Activated B cell treated with CpG ODN at 0.5 μM for 24 hours (primary cell): Measurements from ENCODE around the gene WDR37. TPM values are rescaled to one million over a fixed set of nuclear protein-coding genes. Genes with fewer than 3 reads are reported as not detected.

Experiments used
- ATAC-seq: fragments of 200-7000 bp; cut with Tn5 transposase; one replicate; pipeline ENCODE4 v1.10.0; 2021; ENCODE audit warnings: low read depth, mild to moderate bottlenecking, moderate library complexity
- CTCF ChIA-PET: fragments of 350-600 bp; sonication (Branson Sonifier 250); formaldehyde crosslinking; loops from one replicate; lab custom pipeline; 2021; ENCODE audit warnings: antibody characterized with exemption; lab: Charles Lee
- POLR2A ChIA-PET: fragments of 350-600 bp; sonication (Branson Sonifier 250); formaldehyde crosslinking; loops from one replicate; lab custom pipeline; 2021; ENCODE audit warnings: antibody characterized with exemption; lab: Charles Lee
- DNase-seq: peaks from one replicate; pipeline ENCODE4 v3.0.0; 2022
- H3K27ac Mint-ChIP-seq: one replicate; pipeline ENCODE4 v1.8.0; 2020; ENCODE audit warnings: mixed read lengths
- H3K27me3 Mint-ChIP-seq: one replicate; pipeline ENCODE4 v1.8.0; 2021; ENCODE audit warnings: mixed read lengths
- H3K36me3 Mint-ChIP-seq: one replicate; pipeline ENCODE4 v1.8.0; 2021; ENCODE audit warnings: low read depth, mixed read lengths
- H3K4me1 Mint-ChIP-seq: one replicate; pipeline ENCODE4 v1.8.0; 2021; ENCODE audit warnings: mixed read lengths
- H3K4me3 Mint-ChIP-seq: one replicate; pipeline ENCODE4 v1.8.0; 2020; ENCODE audit warnings: mild to moderate bottlenecking, mixed read lengths
- H3K9me3 Mint-ChIP-seq: one replicate; pipeline ENCODE4 v1.8.0; 2020; ENCODE audit warnings: mixed read lengths
- intact Hi-C: fragments of 100-400 bp; cut with micrococcal nuclease; formaldehyde crosslinking; loops from one replicate; pipeline ENCODE4 v1.15.1; 2024
- total RNA-seq: library from RNA; stranded (reverse); gene quantifications from 2 replicates; pipeline ENCODE4 v1.2.3, GENCODE V29; 2022
- TF ChIP-seq, protein P1 (sequence below): fragments of 200-600 bp; IDR thresholded peaks from one replicate; pipeline ENCODE4 v1.8.0; 2022; ENCODE audit warnings: antibody characterized with exemption, mild to moderate bottlenecking

Gene WDR37
- total RNA-seq, 1 donor from 2014 or later: 20.0 TPM

DNA sequence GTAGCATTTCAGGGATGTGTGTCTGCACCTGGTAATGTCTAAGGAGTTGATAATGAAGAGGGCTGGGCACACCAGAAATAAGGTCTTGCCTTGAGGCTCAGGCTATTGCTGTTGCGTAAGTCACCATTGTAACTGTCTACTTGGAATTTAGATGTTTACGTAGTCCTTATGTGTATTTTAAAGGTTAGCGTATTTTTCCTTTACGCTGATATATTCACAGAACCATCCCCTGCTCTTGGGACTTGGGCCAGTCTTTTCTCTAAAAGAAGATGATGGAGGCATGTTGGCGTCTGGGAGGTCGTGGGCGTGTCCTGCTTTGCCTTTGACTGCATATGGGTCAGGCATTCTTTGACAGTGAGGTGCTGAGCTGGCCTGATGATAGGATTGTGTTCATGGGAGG is 14.7 kb downstream of the WDR37 start:
- POLR2A ChIA-PET: interaction anchor here (0.7 kb wide), 1 partner anchor 716 kb away, joined by 6 read pairs; no protein-coding TSS in a partner anchor

DNA sequence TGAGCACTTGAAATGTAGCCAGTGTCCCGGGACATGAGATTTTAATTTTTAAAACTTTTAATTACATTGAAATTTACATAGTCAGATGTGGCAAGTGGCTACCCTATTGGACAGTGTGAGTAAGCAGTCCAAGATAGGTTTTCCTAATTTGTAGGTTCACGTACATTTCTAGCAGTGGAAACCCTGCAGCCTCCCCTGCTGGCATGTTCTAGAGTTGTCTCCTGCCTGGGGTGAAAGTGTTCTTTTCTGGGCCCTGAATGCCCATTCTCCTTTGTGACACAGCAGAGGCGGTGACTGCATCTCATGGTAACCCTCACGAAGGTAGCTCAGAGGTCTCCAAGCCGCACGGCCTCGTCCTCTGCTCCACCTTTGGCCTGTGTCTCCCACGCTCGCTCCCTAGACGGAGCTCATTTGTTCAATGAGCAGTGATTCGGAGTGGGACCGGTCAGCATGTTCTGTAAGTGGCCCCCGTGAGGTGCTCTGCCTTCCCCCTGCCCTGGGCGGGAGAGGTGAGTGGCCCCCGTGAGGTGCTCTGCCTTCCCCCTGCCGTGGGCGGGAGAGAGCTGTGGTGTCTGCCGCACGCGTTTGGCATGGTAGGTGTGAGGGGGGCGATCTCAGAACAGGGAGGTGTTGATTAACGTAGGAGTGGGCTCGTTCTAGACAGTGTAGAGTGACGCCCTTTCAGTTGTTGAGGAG is 18.0 kb downstream of the WDR37 start:
- peaks cover 41% of the 10 kb centered on the region for H3K36me3 Mint-ChIP-seq
- H3K9me3 Mint-ChIP-seq: no peaks in the 10 kb centered on the region
- ChIA-PET CTCF (no interaction called here), POLR2A (no interaction called here)
- TF ChIP-seq, protein P1, sequence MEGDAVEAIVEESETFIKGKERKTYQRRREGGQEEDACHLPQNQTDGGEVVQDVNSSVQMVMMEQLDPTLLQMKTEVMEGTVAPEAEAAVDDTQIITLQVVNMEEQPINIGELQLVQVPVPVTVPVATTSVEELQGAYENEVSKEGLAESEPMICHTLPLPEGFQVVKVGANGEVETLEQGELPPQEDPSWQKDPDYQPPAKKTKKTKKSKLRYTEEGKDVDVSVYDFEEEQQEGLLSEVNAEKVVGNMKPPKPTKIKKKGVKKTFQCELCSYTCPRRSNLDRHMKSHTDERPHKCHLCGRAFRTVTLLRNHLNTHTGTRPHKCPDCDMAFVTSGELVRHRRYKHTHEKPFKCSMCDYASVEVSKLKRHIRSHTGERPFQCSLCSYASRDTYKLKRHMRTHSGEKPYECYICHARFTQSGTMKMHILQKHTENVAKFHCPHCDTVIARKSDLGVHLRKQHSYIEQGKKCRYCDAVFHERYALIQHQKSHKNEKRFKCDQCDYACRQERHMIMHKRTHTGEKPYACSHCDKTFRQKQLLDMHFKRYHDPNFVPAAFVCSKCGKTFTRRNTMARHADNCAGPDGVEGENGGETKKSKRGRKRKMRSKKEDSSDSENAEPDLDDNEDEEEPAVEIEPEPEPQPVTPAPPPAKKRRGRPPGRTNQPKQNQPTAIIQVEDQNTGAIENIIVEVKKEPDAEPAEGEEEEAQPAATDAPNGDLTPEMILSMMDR: no peak
- H3K4me1 Mint-ChIP-seq: peaks cover 2% of the 10 kb centered on the region
- no peak overlapping the region for H3K27ac Mint-ChIP-seq
- ATAC-seq: no peak
- no peak for DNase-seq
- H3K4me3 Mint-ChIP-seq: no peak overlapping the region
- no peaks in the 10 kb centered on the region for H3K27me3 Mint-ChIP-seq
- intact Hi-C loops: no loop called here

More for the DNA sequence above, 14.7 kb downstream of the WDR37 start:
- H3K27ac Mint-ChIP-seq: no peak overlapping the region
- CTCF ChIA-PET: no interaction called here
- no peak overlapping the region for H3K4me3 Mint-ChIP-seq
- TF ChIP-seq, protein P1: no peak
- no peaks in the 10 kb centered on the region for H3K27me3 Mint-ChIP-seq
- no peak for ATAC-seq
- intact Hi-C loops: no loop called here
- H3K9me3 Mint-ChIP-seq: no peaks in the 10 kb centered on the region
- DNase-seq: no peak
- peaks cover 24% of the 10 kb centered on the region for H3K36me3 Mint-ChIP-seq
- H3K4me1 Mint-ChIP-seq: peaks cover 10% of the 10 kb centered on the region

DNA sequence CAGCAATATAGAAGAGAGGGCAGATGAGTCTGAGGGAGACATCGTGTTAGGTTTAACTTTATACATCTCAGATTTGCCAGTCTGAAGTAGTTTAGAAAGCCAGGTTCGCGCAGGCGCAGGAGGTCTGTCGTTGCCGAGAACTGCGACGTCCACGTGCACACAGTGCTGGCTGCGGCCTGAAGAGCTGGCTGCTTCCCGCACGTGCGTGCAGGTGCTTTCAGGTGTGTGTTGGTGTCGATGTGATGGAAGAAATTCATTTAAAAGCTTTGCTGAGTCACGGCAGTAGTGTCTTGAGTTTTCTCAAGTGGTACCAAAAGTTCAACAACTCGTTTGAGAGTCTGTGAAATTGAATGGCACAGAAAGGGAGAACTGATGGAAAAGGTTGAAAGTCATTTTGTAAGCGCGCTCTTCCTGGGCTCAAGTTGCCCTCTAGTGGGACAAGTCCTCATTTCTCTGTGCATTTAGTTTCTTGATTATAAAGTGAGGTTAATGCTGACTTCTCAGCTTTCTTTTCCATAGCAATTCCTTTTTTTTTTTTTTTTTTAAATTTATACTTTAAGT is 18.6 kb downstream of the WDR37 start:
- intact Hi-C loops: no loop called here
- Mint-ChIP-seq H3K27ac (no peak overlapping the region), H3K36me3 (peaks cover 47% of the 10 kb centered on the region), H3K4me1 (peaks cover 2% of the 10 kb centered on the region), H3K9me3 (no peaks in the 10 kb centered on the region), H3K4me3 (no peak overlapping the region), H3K27me3 (no peaks in the 10 kb centered on the region)
- TF ChIP-seq, protein P1: no peak
- ChIA-PET CTCF (no interaction called here), POLR2A (no interaction called here)
- ATAC-seq: no peak
- DNase-seq: no peak

DNA sequence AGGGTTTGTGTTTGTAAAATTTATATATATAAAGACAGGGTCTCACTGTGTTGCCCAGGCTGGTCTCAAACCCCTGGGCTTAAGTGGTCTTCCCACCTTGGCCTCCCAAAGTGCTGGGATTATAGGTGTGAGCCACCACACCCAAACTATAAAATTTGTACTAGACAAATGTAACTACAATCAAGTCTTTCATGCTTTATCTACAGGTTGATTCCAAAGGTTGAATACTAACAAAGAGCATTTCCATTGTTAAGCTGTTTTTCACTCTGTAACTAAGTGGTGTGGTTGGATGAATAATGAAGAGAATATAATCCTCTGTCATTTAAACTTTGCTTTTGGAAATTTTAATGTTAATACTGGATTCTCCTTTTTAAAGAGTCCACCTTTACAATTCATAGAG is 22.5 kb downstream of the WDR37 start:
- CTCF ChIA-PET: no interaction called here

DNA sequence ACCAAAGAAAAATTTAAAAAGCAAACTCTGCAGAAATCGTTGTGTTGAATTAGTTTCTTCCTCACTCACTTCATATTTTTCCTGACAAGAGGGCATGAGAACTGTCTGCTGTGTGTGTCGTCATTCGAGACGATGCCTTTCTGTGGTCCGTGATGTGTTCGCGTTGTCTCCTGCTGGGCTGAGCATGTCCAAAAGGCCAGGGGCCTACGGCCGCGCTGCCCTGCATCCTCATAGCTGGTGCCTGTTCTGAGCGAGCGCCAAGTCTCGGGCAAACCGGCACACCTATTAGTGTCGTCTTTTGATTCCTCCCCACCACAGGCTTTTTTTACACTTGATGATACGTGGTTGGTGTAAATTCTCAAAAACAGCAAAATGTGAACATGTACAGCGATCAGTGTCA is 27.4 kb downstream of the WDR37 start:
- POLR2A ChIA-PET: no interaction called here
- CTCF ChIA-PET: no interaction called here
- Mint-ChIP-seq H3K4me3 (no peak overlapping the region), H3K9me3 (no peaks in the 10 kb centered on the region), H3K36me3 (peaks cover 93% of the 10 kb centered on the region), H3K27me3 (no peaks in the 10 kb centered on the region), H3K4me1 (no peaks in the 10 kb centered on the region), H3K27ac (no peak overlapping the region)
- no peak for ATAC-seq
- intact Hi-C loops: no loop called here
- TF ChIP-seq, protein P1: no peak
- no peak for DNase-seq

More for the DNA sequence above, 22.5 kb downstream of the WDR37 start:
- TF ChIP-seq, protein P1: no peak
- Mint-ChIP-seq H3K27ac (no peak overlapping the region), H3K9me3 (no peaks in the 10 kb centered on the region), H3K4me1 (no peaks in the 10 kb centered on the region), H3K27me3 (no peaks in the 10 kb centered on the region), H3K36me3 (peaks cover 70% of the 10 kb centered on the region), H3K4me3 (no peak overlapping the region)
- ATAC-seq (no peak), DNase-seq (no peak)
- POLR2A ChIA-PET: no interaction called here
- intact Hi-C loops: no loop called here
